H9 (cell line): Measurements from ENCODE around the gene MBD3L3. TPM values are rescaled to one million over a fixed set of nuclear protein-coding genes. Genes with fewer than 3 reads are reported as not detected.

Experiments used
- DNase-seq: peaks from one replicate; pipeline ENCODE4 v3.0.0-alpha.2; 2017
- H2AFZ ChIP-seq: one replicate; pipeline ENCODE4 v1.6.1; 2013; ENCODE audit warnings: mild to moderate bottlenecking, low read length, control low read depth, moderate library complexity
- H2AK5ac ChIP-seq: 2 replicates; pipeline ENCODE4 v1.6.1; 2013; ENCODE audit warnings: low read length, control low read depth, mixed read lengths; ENCODE audit not compliant: insufficient read length
- H2BK120ac ChIP-seq: one replicate; pipeline ENCODE4 v1.6.1; 2013; ENCODE audit warnings: low read depth, mild to moderate bottlenecking, low read length, control low read depth, inconsistent platforms; ENCODE audit not compliant: poor library complexity, severe bottlenecking
- H2BK12ac ChIP-seq: 2 replicates; pipeline ENCODE4 v1.6.1; 2013; ENCODE audit warnings: low read length, control low read depth, mixed read lengths, low read depth; ENCODE audit not compliant: insufficient read length
- H2BK15ac ChIP-seq: 2 replicates; pipeline ENCODE4 v1.6.1; 2013; ENCODE audit warnings: low read depth, low read length, control low read depth
- H2BK20ac ChIP-seq: one replicate; pipeline ENCODE4 v1.6.1; 2013; ENCODE audit warnings: low read depth, mild to moderate bottlenecking, low read length, control low read depth, inconsistent platforms; ENCODE audit not compliant: poor library complexity, severe bottlenecking
- H2BK5ac ChIP-seq: 2 replicates; pipeline ENCODE4 v1.6.1; 2013; ENCODE audit warnings: low read length, control low read depth, mixed read lengths; ENCODE audit not compliant: insufficient read length
- H3K14ac ChIP-seq: 2 replicates; pipeline ENCODE4 v1.6.1; 2013; ENCODE audit warnings: low read length, control low read depth; ENCODE audit not compliant: insufficient read depth
- H3K18ac ChIP-seq: 2 replicates; pipeline ENCODE4 v1.6.1; 2013; ENCODE audit warnings: low read depth, mild to moderate bottlenecking, mixed read lengths, low read length, control low read depth; ENCODE audit not compliant: insufficient read length
- H3K23ac ChIP-seq: 2 replicates; pipeline ENCODE4 v1.6.1; 2013; ENCODE audit warnings: low read length, control low read depth, mixed read lengths, low read depth; ENCODE audit not compliant: insufficient read length
- H3K23me2 ChIP-seq: 2 replicates; pipeline ENCODE4 v1.6.1; 2013; ENCODE audit warnings: low read depth, mild to moderate bottlenecking, mixed read lengths, low read length, control low read depth; ENCODE audit not compliant: insufficient read length, poor library complexity, severe bottlenecking
- H3K27ac ChIP-seq: 2 replicates; pipeline ENCODE4 v1.5.1; 2013; ENCODE audit warnings: low read length, control low read depth, mixed read lengths, low read depth; ENCODE audit not compliant: insufficient read length
- H3K27me3 ChIP-seq: 2 replicates; pipeline ENCODE4 v1.6.1; 2013; ENCODE audit warnings: low read length, control low read depth, inconsistent platforms; ENCODE audit not compliant: insufficient read depth
- H3K4ac ChIP-seq: 2 replicates; pipeline ENCODE4 v1.6.1; 2013; ENCODE audit warnings: low read depth, mild to moderate bottlenecking, control low read depth, inconsistent platforms, low read length, moderate library complexity
- H3K4me1 ChIP-seq: 2 replicates; pipeline ENCODE4 v1.6.1; 2013; ENCODE audit warnings: low read length, control low read depth, inconsistent platforms; ENCODE audit not compliant: insufficient read depth
- H3K4me2 ChIP-seq: 2 replicates; pipeline ENCODE4 v1.6.1; 2013; ENCODE audit warnings: low read length, control low read depth, mixed read lengths; ENCODE audit not compliant: insufficient read length, insufficient read depth
- H3K56ac ChIP-seq: 2 replicates; pipeline ENCODE4 v1.6.1; 2013; ENCODE audit warnings: low read depth, mild to moderate bottlenecking, mixed read lengths, low read length, control low read depth; ENCODE audit not compliant: insufficient read length
- H3K79me1 ChIP-seq: 2 replicates; pipeline ENCODE4 v1.6.1; 2013; ENCODE audit warnings: low read depth, mild to moderate bottlenecking, moderate library complexity, low read length, control low read depth, inconsistent platforms; ENCODE audit not compliant: insufficient read depth, poor library complexity, severe bottlenecking
- H3K79me2 ChIP-seq: 2 replicates; pipeline ENCODE4 v1.6.1; 2013; ENCODE audit warnings: low read length, control low read depth, inconsistent platforms; ENCODE audit not compliant: insufficient read depth
- H3K9ac ChIP-seq: 2 replicates; pipeline ENCODE4 v1.6.1; 2013; ENCODE audit warnings: low read length, control low read depth, mixed read lengths; ENCODE audit not compliant: insufficient read length; ENCODE audit errors: extremely low read depth
- H3K9me3 ChIP-seq: one replicate; pipeline ENCODE4 v1.6.1; 2013; ENCODE audit warnings: low read depth, low read length, inconsistent platforms; ENCODE audit not compliant: control insufficient read depth
- H3T11ph ChIP-seq: one replicate; pipeline ENCODE4 v1.6.1; 2013; ENCODE audit warnings: mild to moderate bottlenecking, low read length, control low read depth, inconsistent platforms
- H4K20me1 ChIP-seq: one replicate; pipeline ENCODE4 v1.6.1; 2013; ENCODE audit not compliant: control insufficient read depth, insufficient read length, insufficient read depth
- H4K5ac ChIP-seq: 2 replicates; pipeline ENCODE4 v1.6.1; 2013; ENCODE audit warnings: low read depth, mild to moderate bottlenecking, mixed read lengths, low read length, control low read depth; ENCODE audit not compliant: insufficient read length
- H4K8ac ChIP-seq: replicated peaks from 2 replicates; pipeline ENCODE4 v1.6.1; 2013; ENCODE audit warnings: low read length, control low read depth, mixed read lengths, low read depth; ENCODE audit not compliant: insufficient read length
- H4K91ac ChIP-seq: 2 replicates; pipeline ENCODE4 v1.6.1; 2013; ENCODE audit warnings: low read depth, mild to moderate bottlenecking, moderate library complexity, mixed read lengths, low read length, control low read depth; ENCODE audit not compliant: insufficient read length
- H3K27ac Mint-ChIP-seq, 3 experiments: 2 replicates in 2 of 3; 3 replicates in 1 of 3; pipeline ENCODE4 v1.8.0; 2020 to 2021; ENCODE audit warnings: mixed read lengths in 3 of 3, mild to moderate bottlenecking in 1 of 3, moderate library complexity in 1 of 3
- H3K27me3 Mint-ChIP-seq: 2 replicates; pipeline ENCODE4 v1.8.0; 2021; ENCODE audit warnings: low read depth, mild to moderate bottlenecking, moderate library complexity, mixed read lengths
- H3K36me3 Mint-ChIP-seq, 3 experiments: 2 replicates in 2 of 3; 3 replicates in 1 of 3; pipeline ENCODE4 v1.8.0; 2020 to 2021; ENCODE audit warnings: low read depth in 3 of 3, mixed read lengths in 3 of 3; ENCODE audit not compliant: insufficient read depth in 1 of 3
- H3K4me1 Mint-ChIP-seq, 2 experiments: 2 replicates each; pipeline ENCODE4 v1.8.0; 2020; ENCODE audit warnings: mixed read lengths in 2 of 2
- H3K4me3 Mint-ChIP-seq, 2 experiments: 2 replicates in 1 of 2; 3 replicates in 1 of 2; pipeline ENCODE4 v1.8.0; 2020 to 2021; ENCODE audit warnings: mild to moderate bottlenecking in 2 of 2, mixed read lengths in 2 of 2, moderate library complexity in 1 of 2
- H3K9me3 Mint-ChIP-seq, 2 experiments: 2 replicates in 1 of 2; 3 replicates in 1 of 2; pipeline ENCODE4 v1.8.0; 2020; ENCODE audit warnings: mild to moderate bottlenecking in 2 of 2, mixed read lengths in 2 of 2, moderate library complexity in 1 of 2
- CTCF ChIP-seq: fragments of 200-600 bp; sonication (generic); conservative IDR thresholded peaks from 3 replicates; pipeline ENCODE4 v1.8.0; 2021; ENCODE audit warnings: antibody characterized with exemption, mild to moderate bottlenecking
- WGBS: extraction: QIAGEN DNeasy Blood & Tissue Kit; methylation state at CpG from one replicate; pipeline ENCODE4 v1.1.7; 2013; ENCODE audit warnings: missing lambda C conversion rate, low lambda C conversion rate, mixed read lengths; ENCODE audit not compliant: insufficient read length; ENCODE audit errors: extremely low coverage; 5-methylcytosine and 5-hydroxymethylcytosine counted together
- total RNA-seq: library from RNA; stranded (reverse); gene quantifications from 2 replicates; pipeline ENCODE4 v1.2.1, GENCODE V29; 2021

Gene MBD3L3
- total RNA-seq, 1 experiment from 2014 or later = not detected

DNA sequence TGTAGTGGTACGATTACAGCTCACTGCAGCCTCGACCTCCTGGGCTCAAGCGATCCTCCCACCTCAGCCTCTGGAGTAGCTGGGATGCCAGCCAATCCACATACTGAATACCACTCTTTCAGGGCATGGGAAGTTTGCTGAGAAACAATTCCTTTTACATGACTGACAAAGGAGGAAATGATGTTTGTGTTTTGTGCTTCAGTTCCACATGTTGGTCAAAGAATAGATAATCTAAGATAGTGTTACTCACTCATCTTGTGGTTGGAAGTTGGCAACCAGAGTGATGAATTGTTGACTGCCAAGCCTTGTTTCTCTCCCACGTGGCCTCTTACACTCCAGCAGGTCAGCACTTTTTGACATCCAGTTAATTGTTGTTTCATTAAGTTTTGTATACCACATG, 44.8 kb downstream of the MBD3L3 start:
- H4K20me1 ChIP-seq = no peaks in the 10 kb centered on the region
- H3K4me1 ChIP-seq = no peaks in the 10 kb centered on the region
- no peak overlapping the region for H2BK15ac ChIP-seq
- H3K56ac ChIP-seq = no peak overlapping the region
- no peak overlapping the region for H3K4ac ChIP-seq
- H4K5ac ChIP-seq = no peak overlapping the region
- Mint-ChIP-seq H3K9me3 (peaks cover 85 to 91% of the 10 kb centered on the region in 2 experiments), H3K27ac (no peak overlapping the region), H3K4me1 (no peaks in the 10 kb centered on the region), H3K4me3 (no peak overlapping the region), H3K27me3 (peaks cover 3% of the 10 kb centered on the region; the same call in 1 of the 2 replicates), H3K36me3 (peaks cover 0 to 12% (median 4%) of the 10 kb centered on the region in 3 experiments; a peak in 4 of 7 replicates)
- no peaks in the 10 kb centered on the region; the same call in 1 of the 2 replicates for H3K27me3 ChIP-seq
- no peak overlapping the region for H3K23ac ChIP-seq
- no peak overlapping the region for H2AK5ac ChIP-seq
- peaks cover 27% of the 10 kb centered on the region for H3K9me3 ChIP-seq
- no peak for DNase-seq
- no peak overlapping the region for H4K91ac ChIP-seq
- no peak overlapping the region for H3K18ac ChIP-seq
- no peak overlapping the region for H2BK5ac ChIP-seq
- H3K4me2 ChIP-seq = no peak overlapping the region
- no peak for TF ChIP-seq CTCF
- H2BK120ac ChIP-seq = no peak overlapping the region
- no peak overlapping the region for H3T11ph ChIP-seq
- H3K9ac ChIP-seq = no peak overlapping the region
- H2AFZ ChIP-seq = no peak overlapping the region
- no peak overlapping the region for H2BK20ac ChIP-seq
- no peaks in the 10 kb centered on the region for H3K23me2 ChIP-seq
- no peak overlapping the region for H4K8ac ChIP-seq
- no peaks in the 10 kb centered on the region for H3K79me2 ChIP-seq
- H3K14ac ChIP-seq = no peak overlapping the region
- no peaks in the 10 kb centered on the region for H3K79me1 ChIP-seq
- no CpG with 5 or more reads among the region's 4 CpGs for WGBS
- H3K27ac ChIP-seq = no peak overlapping the region
- no peak overlapping the region for H2BK12ac ChIP-seq
